HepG2 (cell line): Measurements from ENCODE around the gene TOMM20. TPM values are rescaled to one million over a fixed set of nuclear protein-coding genes. Genes with fewer than 3 reads are reported as not detected.
A peak's percentile ranks its signal among the peaks of the same experiment; 100 is the strongest.

Source experiments
- ATAC-seq: fragments of 200-7000 bp; cut with Tn5 transposase; 3 replicates; pipeline ENCODE4 v1.9.1; 2020; ENCODE audit warnings: mild to moderate bottlenecking, moderate library complexity
- BruUV-seq: library from RNA; stranded (reverse); fragments of 400-500 nt; replicated peaks from 2 replicates; lab custom pipeline; 2021; lab: Mats Ljungman, UMichigan
- CTCF ChIA-PET: fragments of 300-600 bp; formaldehyde crosslinking; extraction: SDS; loops from one replicate; lab custom pipeline; 2021; ENCODE audit warnings: low total read pairs, inconsistent platforms, low intra/inter-chr PET ratio; lab: Yijun Ruan, JAX
- POLR2A ChIA-PET: fragments of 350-600 bp; sonication (Branson Sonifier 250); formaldehyde crosslinking; loops from one replicate; lab custom pipeline; 2020; ENCODE audit warnings: antibody characterized with exemption, inconsistent platforms; lab: Yijun Ruan, JAX
- DNase-seq: peaks from one replicate; pipeline ENCODE4 v3.0.0-alpha.2; 2015; ENCODE audit warnings: low spot score
- FAIRE-seq: peaks from 3 replicates; lab custom pipeline; 2011; peaks lifted over from hg19 to GRCh38; lab: Jason Lieb, UNC
- H2AFZ ChIP-seq: one replicate; pipeline ENCODE4 v1.6.1; 2011; ENCODE audit warnings: low read length, inconsistent platforms
- H3K27ac ChIP-seq: fragments of 300-600 bp; 3 replicates; pipeline ENCODE4 v1.8.0; 2011; ENCODE audit warnings: mixed run types, mild to moderate bottlenecking, mixed read lengths, low read length, inconsistent platforms; ENCODE audit not compliant: insufficient read depth; ENCODE audit errors: extremely low read length
- H3K27me3 ChIP-seq, 2 experiments: fragments of 200-600 bp in 1 of 2; 2 replicates in 1 of 2; 3 replicates in 1 of 2; pipeline versions ENCODE4 v1.6.0 to v1.8.0; 2011; ENCODE audit warnings: low read length in 2 of 2, mild to moderate bottlenecking in 2 of 2, moderate library complexity in 2 of 2, inconsistent platforms in 1 of 2; ENCODE audit not compliant: insufficient read depth in 2 of 2, control insufficient read depth in 1 of 2
- H3K36me3 ChIP-seq, 2 experiments: fragments of 200-600 bp in 1 of 2; replicated peaks in 1 of 2; 2 replicates in 1 of 2; 3 replicates in 1 of 2; pipeline versions ENCODE4 v1.5.1 to v1.8.0; 2011; ENCODE audit warnings: low read length in 2 of 2, inconsistent platforms in 1 of 2; ENCODE audit not compliant: insufficient read depth in 2 of 2, control insufficient read depth in 1 of 2
- H3K4me1 ChIP-seq: 2 replicates; pipeline ENCODE4 v1.5.1; 2012; ENCODE audit warnings: low read length, inconsistent platforms; ENCODE audit not compliant: insufficient read depth
- H3K4me2 ChIP-seq: 2 replicates; pipeline ENCODE4 v1.6.0; 2011; ENCODE audit warnings: low read depth, low read length, inconsistent platforms
- H3K4me3 ChIP-seq, 3 experiments: fragments of 200-600 bp in 1 of 3; sonication (generic), shearing (Covaris generic) in 1 of 3; replicated peaks in 1 of 3; 2 replicates each; pipeline ENCODE4 v1.5.1; 2011 to 2016; ENCODE audit warnings: low read length in 3 of 3, inconsistent platforms in 2 of 3, low read depth in 2 of 3, mild to moderate bottlenecking in 2 of 3, control low read depth in 1 of 3, mixed read lengths in 1 of 3; ENCODE audit not compliant: insufficient read depth in 1 of 3
- H3K79me2 ChIP-seq: one replicate; pipeline ENCODE4 v1.6.1; 2011; ENCODE audit warnings: low read length, inconsistent platforms; ENCODE audit not compliant: insufficient read depth
- H3K9ac ChIP-seq: 2 replicates; pipeline ENCODE4 v1.6.0; 2011; ENCODE audit warnings: mild to moderate bottlenecking, low read depth, low read length, inconsistent platforms; ENCODE audit not compliant: insufficient read depth
- H3K9me3 ChIP-seq: 2 replicates; pipeline ENCODE4 v1.5.1; 2012; ENCODE audit warnings: mild to moderate bottlenecking, low read length
- H4K20me1 ChIP-seq: 2 replicates; pipeline ENCODE4 v1.6.0; 2011; ENCODE audit warnings: inconsistent platforms, mild to moderate bottlenecking, low read length, moderate library complexity; ENCODE audit not compliant: insufficient read depth
- ATF5 ChIP-seq: sonication (generic); formaldehyde crosslinking; IDR thresholded peaks from 2 replicates; pipeline ENCODE4 v1.4.0; 2020; ENCODE audit warnings: mild to moderate bottlenecking, low read depth, missing genetic modification reagents
- CAMTA2 ChIP-seq: sonication (generic); formaldehyde crosslinking; IDR thresholded peaks from 2 replicates; pipeline ENCODE4 v1.4.0; 2020; ENCODE audit warnings: mild to moderate bottlenecking, missing genetic modification reagents, borderline replicate concordance
- CEBPB ChIP-seq: IDR thresholded peaks from 2 replicates; pipeline ENCODE4 v1.6.1; 2011; ENCODE audit warnings: low read depth, low read length, improper control_type of control experiment, borderline replicate concordance
- CREB1 ChIP-seq, 2 experiments: fragments of 450-650 bp in 1 of 2; IDR thresholded peaks; 2 replicates each; pipeline ENCODE4 v1.6.1; 2016 to 2017; ENCODE audit warnings: control low read depth in 1 of 2, mild to moderate bottlenecking in 1 of 2, missing compliant biosample characterization in 1 of 2, missing genetic modification characterization in 1 of 2
- GATAD2A ChIP-seq: IDR thresholded peaks from 2 replicates; pipeline ENCODE4 v1.6.1; 2016
- HNRNPLL ChIP-seq: fragments of 200-400 bp; formaldehyde crosslinking; IDR thresholded peaks from 2 replicates; pipeline ENCODE4 v1.6.1; 2017; ENCODE audit warnings: mild to moderate bottlenecking, low read depth, low read length; ENCODE audit not compliant: poor library complexity, severe bottlenecking
- HOXA9 ChIP-seq: sonication (generic); formaldehyde crosslinking; IDR thresholded peaks from 2 replicates; pipeline ENCODE4 v1.8.1; 2022; ENCODE audit warnings: missing genetic modification reagents, mild to moderate bottlenecking, moderate library complexity, borderline replicate concordance
- LCORL ChIP-seq, 2 experiments: fragments of 450-650 bp in 1 of 2; sonication (generic) in 1 of 2; formaldehyde crosslinking in 1 of 2; IDR thresholded peaks; 2 replicates each; pipeline versions ENCODE4 v1.5.0 to v1.6.1; 2017 to 2020; ENCODE audit warnings: antibody characterized with exemption in 1 of 2, missing genetic modification reagents in 1 of 2
- MTA1 ChIP-seq: sonication (generic); formaldehyde crosslinking; IDR thresholded peaks from 2 replicates; pipeline ENCODE4 v1.4.0; 2020; ENCODE audit warnings: missing genetic modification reagents, mild to moderate bottlenecking, borderline replicate concordance
- ZC3H13 ChIP-seq: sonication (generic); formaldehyde crosslinking; IDR thresholded peaks from 2 replicates; pipeline ENCODE4 v1.8.1; 2023; ENCODE audit warnings: mild to moderate bottlenecking, missing genetic modification reagents, moderate library complexity
- ZNF282 ChIP-seq: fragments of 450-650 bp; IDR thresholded peaks from 2 replicates; pipeline ENCODE4 v1.6.1; 2018; ENCODE audit not compliant: partially characterized antibody
- ZNF782 ChIP-seq: sonication (generic); formaldehyde crosslinking; IDR thresholded peaks from 2 replicates; pipeline ENCODE4 v1.4.0; 2020; ENCODE audit warnings: missing genetic modification reagents, mild to moderate bottlenecking, borderline replicate concordance
- WGBS: methylation state at CpG from one replicate; pipeline ENCODE4 v1.1.6; 2017; ENCODE audit warnings: low lambda C conversion rate; 5-methylcytosine and 5-hydroxymethylcytosine counted together
- in situ Hi-C: cut with HindIII; loops from 2 replicates; pipeline ENCODE4 v1.10.0; 2017; ENCODE audit warnings: low pct_unique_long_range_greater_than_20kb; ENCODE audit not compliant: extremely low pct_ligation_motif_present
- intact Hi-C: fragments of 100-400 bp; cut with micrococcal nuclease; formaldehyde crosslinking; loops from one replicate; pipeline ENCODE4 v1.10.0; 2022; ENCODE audit not compliant: unreplicated experiment
- polyA plus RNA-seq, 8 experiments: library from polyadenylated mRNA; depleted of rRNA in 3 of 8; stranded (reverse) in 7 of 8; unstranded in 1 of 8; fragments of >200 nt; fragmentation: Illumina TruSeq in 4 of 8; extraction: Trizol in 4 of 8; gene quantifications; 2 replicates each; pipeline versions ENCODE4 v1.2.1 to v1.2.3, GENCODE V29; 2011 to 2016; ENCODE audit warnings: low read depth in 4 of 8, missing spikeins in 1 of 8, mixed read lengths in 1 of 8; ENCODE audit not compliant: insufficient read depth in 1 of 8
- total RNA-seq, 5 experiments: library from RNA; depleted of rRNA; stranded (reverse); fragments of >200 nt; fragmentation: Illumina TruSeq; extraction: Trizol; gene quantifications; 2 replicates each; pipeline ENCODE4 v1.2.3, GENCODE V29; 2016; ENCODE audit warnings: low read depth in 1 of 5
- TF ChIP-seq, protein P1 (sequence below): IDR thresholded peaks from 2 replicates; pipeline ENCODE4 v1.6.1; 2016; ENCODE audit warnings: control low read depth

The TOMM20 gene
- total and polyA plus RNA-seq, 2 of the 13 experiments (the other 11 are each of a cell fraction or from before 2014, with no cell fraction given): 153 to 376 TPM

DNA sequence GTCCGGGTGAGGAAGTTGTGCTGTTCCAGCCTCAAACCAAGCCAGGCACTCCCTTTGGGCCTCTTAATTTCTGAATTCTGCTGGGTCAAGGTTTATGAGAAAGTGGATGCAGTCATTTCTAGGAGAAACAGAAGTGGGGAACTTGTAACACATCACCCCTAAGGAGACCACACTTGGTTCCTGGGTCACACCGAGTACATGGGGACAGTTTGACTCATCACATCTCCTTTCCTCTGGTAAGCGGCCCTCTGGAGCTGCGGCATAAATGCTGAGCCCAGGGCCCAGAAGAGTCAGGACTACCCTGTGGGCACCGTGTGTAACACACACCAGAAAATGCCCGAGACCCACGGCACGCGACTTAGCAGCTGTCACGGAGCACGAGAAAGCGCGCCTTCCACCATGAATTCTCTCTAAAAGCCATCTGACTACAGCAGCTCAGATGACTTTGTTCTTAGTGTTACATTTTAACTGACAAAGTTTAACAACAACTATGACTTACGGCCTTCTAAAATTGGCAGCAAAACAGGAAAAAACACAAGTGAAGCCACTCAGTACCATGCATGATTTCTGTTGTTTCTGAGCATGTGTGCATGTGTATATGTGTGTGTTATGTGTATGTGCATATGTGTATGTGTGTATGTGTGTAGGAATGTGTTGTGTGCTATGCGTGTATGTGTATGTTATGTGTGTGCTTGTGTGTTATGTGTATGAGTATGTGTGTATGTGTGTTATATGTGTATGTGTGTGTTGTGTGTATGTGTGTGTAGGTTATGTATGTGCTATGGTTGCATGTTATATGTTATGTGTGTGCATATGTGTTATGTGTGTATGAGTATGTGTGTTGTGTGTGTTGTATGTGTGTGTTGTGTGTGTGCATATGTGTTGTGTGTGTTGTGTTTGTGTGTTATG, 50.8 kb downstream of the TOMM20 start (continued):
- no peak for TF ChIP-seq CEBPB
- TF ChIP-seq ZNF782 (CRISPR knock-in tag): 0 out of 2 replicates have a peak, but pooled peaks have one; percentile 34
- peak; percentile 89 for TF ChIP-seq ZNF282
- TF ChIP-seq LCORL (IDR thresholded peaks at IDR 0.05): 0 out of 2 replicates have a peak, but pooled peaks have one; percentile 22
- TF ChIP-seq LCORL (CRISPR knock-in tag; IDR thresholded peaks at IDR 0.05): no peak
- no peak for TF ChIP-seq GATAD2A (CRISPR knock-in tag)
- no peak for TF ChIP-seq CAMTA2 (CRISPR knock-in tag)
- TF ChIP-seq, protein P1, sequence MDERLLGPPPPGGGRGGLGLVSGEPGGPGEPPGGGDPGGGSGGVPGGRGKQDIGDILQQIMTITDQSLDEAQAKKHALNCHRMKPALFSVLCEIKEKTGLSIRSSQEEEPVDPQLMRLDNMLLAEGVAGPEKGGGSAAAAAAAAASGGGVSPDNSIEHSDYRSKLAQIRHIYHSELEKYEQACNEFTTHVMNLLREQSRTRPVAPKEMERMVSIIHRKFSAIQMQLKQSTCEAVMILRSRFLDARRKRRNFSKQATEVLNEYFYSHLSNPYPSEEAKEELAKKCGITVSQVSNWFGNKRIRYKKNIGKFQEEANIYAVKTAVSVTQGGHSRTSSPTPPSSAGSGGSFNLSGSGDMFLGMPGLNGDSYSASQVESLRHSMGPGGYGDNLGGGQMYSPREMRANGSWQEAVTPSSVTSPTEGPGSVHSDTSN: no peak
- TF ChIP-seq MTA1: no peak
- 0 out of 2 replicates have a peak, but pooled peaks have one; percentile 34 for TF ChIP-seq ATF5
- TF ChIP-seq HOXA9: 0 out of 2 replicates have a peak, but pooled peaks have one; percentile 24
- TF ChIP-seq, all 625 proteins: peak for 32

- Histone ChIP-seq H3K9me3 (no peaks in the 10 kb centered on the region), H3K36me3 (no peaks in the 10 kb centered on the region), H3K27ac (peak overlapping the region; percentile 47), H4K20me1 (no peaks in the 10 kb centered on the region), H3K4me1 (peaks cover 80% of the 10 kb centered on the region), H2AFZ (no peak overlapping the region), H3K27me3 (no peaks in the 10 kb centered on the region; a peak in 1 of 5 replicates), H3K79me2 (peaks cover 14% of the 10 kb centered on the region), H3K4me3 (no peak overlapping the region), H3K9ac (peak overlapping the region; percentile 0; the same call in 1 of the 2 replicates), H3K4me2 (no peak overlapping the region)
- ChIA-PET POLR2A (interaction anchor here (0.7 to 1.3 kb wide), 3 partner anchors 120 to 466 kb away, joined by 3 read pairs; no protein-coding TSS in a partner anchor), CTCF (no interaction called here)
- no peak for FAIRE-seq
- in situ Hi-C loops (no loop called here), intact Hi-C loops (no loop called here)
- BruUV-seq: no TSS peak
- 100% methylated on average over 1 of the region's 1 CpG for WGBS
- DNase-seq: no peak
- ATAC-seq: no peak
- TF ChIP-seq HNRNPLL (no peak), ZC3H13 (CRISPR knock-in tag) (peak; percentile 64; the same call in 1 of the 2 replicates), CREB1 (IDR thresholded peaks at IDR 0.05) (no peak), CREB1 (CRISPR knock-in tag; IDR thresholded peaks at IDR 0.05) (no peak)
Measured at GRCh38 chr1:235077163-235077540, 51.5 kb downstream of the TOMM20 start.
